OCI-LY7 (cell line): ENCODE results near the gene CNPY1. TPM values are rescaled to one million over a fixed set of nuclear protein-coding genes. Genes with fewer than 3 reads are reported as not detected.

Source experiments
- BruUV-seq: library from RNA; stranded (reverse); fragments of 400-500 nt; replicated peaks from 2 replicates; lab custom pipeline; 2021; lab: Mats Ljungman, UMichigan
- CTCF ChIA-PET: fragments of 300-600 bp; sonication (Branson Sonifier 250); formaldehyde crosslinking; loops from one replicate; lab custom pipeline; 2022; ENCODE audit warnings: antibody characterized with exemption; ENCODE audit not compliant: unreplicated experiment; lab: Charles Lee
- POLR2A ChIA-PET: fragments of 300-600 bp; sonication (Branson Sonifier 250); formaldehyde crosslinking; loops from one replicate; lab custom pipeline; 2022; ENCODE audit warnings: antibody characterized with exemption; lab: Charles Lee
- DNase-seq: peaks from one replicate; pipeline ENCODE4 v3.0.0-alpha.2; 2015; ENCODE audit warnings: low spot score
- H2AFZ ChIP-seq: fragments of 200-600 bp; sonication (generic), shearing (Covaris generic); 2 replicates; pipeline ENCODE4 v1.6.1; 2014; ENCODE audit warnings: mild to moderate bottlenecking, antibody characterized with exemption, low read length, moderate library complexity
- H3K27ac ChIP-seq: fragments of 200-600 bp; sonication (generic); 2 replicates; pipeline ENCODE4 v1.5.1; 2014; ENCODE audit warnings: mixed run types, low read depth, mild to moderate bottlenecking, moderate library complexity, low read length, inconsistent platforms; ENCODE audit not compliant: poor library complexity, severe bottlenecking
- H3K36me3 ChIP-seq: fragments of 200-600 bp; sonication (generic); 2 replicates; pipeline ENCODE4 v1.6.1; 2014; ENCODE audit warnings: mild to moderate bottlenecking, antibody characterized with exemption, low read length, moderate library complexity, mixed read lengths; ENCODE audit not compliant: insufficient read depth
- H3K4me1 ChIP-seq: fragments of 200-600 bp; sonication (generic); 2 replicates; pipeline ENCODE4 v1.5.1; 2014; ENCODE audit warnings: mild to moderate bottlenecking, low read length; ENCODE audit not compliant: insufficient read depth, poor library complexity, severe bottlenecking
- H3K4me2 ChIP-seq: fragments of 200-600 bp; sonication (generic); 2 replicates; pipeline ENCODE4 v1.6.1; 2014; ENCODE audit warnings: mild to moderate bottlenecking, low read length
- H3K4me3 ChIP-seq: fragments of 200-600 bp; sonication (generic); 2 replicates; pipeline ENCODE4 v1.5.1; 2014; ENCODE audit warnings: mild to moderate bottlenecking, low read depth, low read length; ENCODE audit not compliant: poor library complexity, severe bottlenecking
- H3K79me2 ChIP-seq: fragments of 200-600 bp; sonication (generic); 2 replicates; pipeline ENCODE4 v1.6.1; 2016; ENCODE audit warnings: low read depth, mild to moderate bottlenecking, low read length, moderate library complexity, mixed read lengths; ENCODE audit not compliant: insufficient read depth
- H3K9me2 ChIP-seq: fragments of 200-600 bp; sonication (generic); 2 replicates; pipeline ENCODE4 v1.6.1; 2016; ENCODE audit warnings: mild to moderate bottlenecking, low read length, mixed read lengths; ENCODE audit not compliant: insufficient read depth
- H3K9me3 ChIP-seq: fragments of 200-600 bp; sonication (generic); 2 replicates; pipeline ENCODE4 v1.6.1; 2014; ENCODE audit warnings: mild to moderate bottlenecking, mixed run types, low read length, mixed read lengths
- H4K20me1 ChIP-seq: fragments of 200-600 bp; sonication (generic); 2 replicates; pipeline ENCODE4 v1.6.1; 2014; ENCODE audit warnings: mild to moderate bottlenecking, antibody characterized with exemption, low read length, moderate library complexity, mixed read lengths; ENCODE audit not compliant: insufficient read depth
- EZH2phosphoT487 ChIP-seq: fragments of 200-600 bp; sonication (generic); IDR thresholded peaks from 2 replicates; pipeline ENCODE4 v1.6.1; 2018; ENCODE audit warnings: low read depth, borderline replicate concordance, mild to moderate bottlenecking, mixed run types, antibody characterized with exemption, low read length, moderate library complexity, mixed read lengths
- intact Hi-C: fragments of 100-400 bp; cut with micrococcal nuclease; formaldehyde crosslinking; loops from one replicate; pipeline ENCODE4 v1.10.0; 2022; ENCODE audit not compliant: unreplicated experiment
- total RNA-seq, 2 experiments: library from RNA; depleted of rRNA in 1 of 2; stranded (reverse); fragments of >200 nt in 1 of 2; shearing (Covaris generic) in 1 of 2; gene quantifications; 2 replicates each; pipeline ENCODE4 v1.2.3, GENCODE V29; 2014 to 2022
- TF ChIP-seq, protein P1 (sequence below): fragments of 200-600 bp; sonication (generic); conservative IDR thresholded peaks from 2 replicates; pipeline ENCODE4 v1.5.1; 2014; ENCODE audit warnings: mild to moderate bottlenecking, antibody characterized with exemption, low read length, moderate library complexity, mixed read lengths

Gene CNPY1
- total RNA-seq, 2 experiments from 2014 or later, result not detected

GRCh38 chr7:155559519-155560108 lies 13.3 kb upstream of the CNPY1 start:
- no peaks in the 10 kb centered on the region for H3K4me1 ChIP-seq
- no peak overlapping the region for H3K4me2 ChIP-seq
- DNase-seq, result no peak
- CTCF ChIA-PET, result interaction anchor here (0.6 kb wide), 1 partner anchor 28 kb away, joined by 3 read pairs; no protein-coding TSS in a partner anchor
- H3K9me2 ChIP-seq, result no peaks in the 10 kb centered on the region
- no peak overlapping the region for H2AFZ ChIP-seq
- intact Hi-C loops, result no loop called here
- no peak overlapping the region for H3K27ac ChIP-seq
- no peak overlapping the region for H3K4me3 ChIP-seq
- no peak for TF ChIP-seq EZH2phosphoT487
- POLR2A ChIA-PET, result no interaction called here
- H3K9me3 ChIP-seq, result no peaks in the 10 kb centered on the region
- no peaks in the 10 kb centered on the region for H4K20me1 ChIP-seq
- no peaks in the 10 kb centered on the region for H3K36me3 ChIP-seq
- H3K79me2 ChIP-seq, result no peaks in the 10 kb centered on the region
- no TSS peak for BruUV-seq

DNA sequence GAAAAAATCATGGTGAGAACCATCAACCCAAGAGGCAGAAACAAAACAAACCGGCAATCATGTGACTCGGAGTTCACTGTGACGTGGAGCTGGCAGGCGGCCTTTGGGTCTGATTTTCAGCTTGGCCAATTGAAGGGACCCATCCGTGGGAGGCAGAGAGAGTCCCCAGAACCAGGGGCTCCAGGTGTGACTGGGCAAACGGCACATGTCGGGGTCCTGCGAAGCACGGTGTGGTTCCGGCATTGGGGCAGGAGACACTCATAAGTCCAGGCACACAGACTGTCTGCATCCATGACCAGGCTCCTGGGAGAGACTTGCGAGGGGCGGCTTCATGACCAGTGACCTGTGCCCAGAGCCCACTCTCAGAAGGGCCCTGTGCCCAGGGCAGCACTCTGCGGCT lies 12.6 kb upstream of the CNPY1 start:
- BruUV-seq, result no TSS peak
- H4K20me1 ChIP-seq, result no peaks in the 10 kb centered on the region
- H3K79me2 ChIP-seq, result no peaks in the 10 kb centered on the region
- no peak overlapping the region for H3K4me2 ChIP-seq
- H3K4me3 ChIP-seq, result no peak overlapping the region
- TF ChIP-seq EZH2phosphoT487, result no peak
- TF ChIP-seq, protein P1, sequence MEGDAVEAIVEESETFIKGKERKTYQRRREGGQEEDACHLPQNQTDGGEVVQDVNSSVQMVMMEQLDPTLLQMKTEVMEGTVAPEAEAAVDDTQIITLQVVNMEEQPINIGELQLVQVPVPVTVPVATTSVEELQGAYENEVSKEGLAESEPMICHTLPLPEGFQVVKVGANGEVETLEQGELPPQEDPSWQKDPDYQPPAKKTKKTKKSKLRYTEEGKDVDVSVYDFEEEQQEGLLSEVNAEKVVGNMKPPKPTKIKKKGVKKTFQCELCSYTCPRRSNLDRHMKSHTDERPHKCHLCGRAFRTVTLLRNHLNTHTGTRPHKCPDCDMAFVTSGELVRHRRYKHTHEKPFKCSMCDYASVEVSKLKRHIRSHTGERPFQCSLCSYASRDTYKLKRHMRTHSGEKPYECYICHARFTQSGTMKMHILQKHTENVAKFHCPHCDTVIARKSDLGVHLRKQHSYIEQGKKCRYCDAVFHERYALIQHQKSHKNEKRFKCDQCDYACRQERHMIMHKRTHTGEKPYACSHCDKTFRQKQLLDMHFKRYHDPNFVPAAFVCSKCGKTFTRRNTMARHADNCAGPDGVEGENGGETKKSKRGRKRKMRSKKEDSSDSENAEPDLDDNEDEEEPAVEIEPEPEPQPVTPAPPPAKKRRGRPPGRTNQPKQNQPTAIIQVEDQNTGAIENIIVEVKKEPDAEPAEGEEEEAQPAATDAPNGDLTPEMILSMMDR, result no peak
- no peaks in the 10 kb centered on the region for H3K9me3 ChIP-seq
- intact Hi-C loops, result no loop called here
- POLR2A ChIA-PET, result no interaction called here
- H3K36me3 ChIP-seq, result no peaks in the 10 kb centered on the region
- no peak overlapping the region for H2AFZ ChIP-seq
- DNase-seq, result no peak
- no peaks in the 10 kb centered on the region for H3K4me1 ChIP-seq
- no peak overlapping the region for H3K27ac ChIP-seq
- CTCF ChIA-PET, result no interaction called here
- H3K9me2 ChIP-seq, result no peaks in the 10 kb centered on the region

GRCh38 chr7:155558351-155558750 lies 12.0 kb upstream of the CNPY1 start:
- CTCF ChIA-PET, result no interaction called here
- H3K4me2 ChIP-seq, result no peak overlapping the region
- intact Hi-C loops, result no loop called here

More at GRCh38 chr7:155558351-155558750, 12.0 kb upstream of the CNPY1 start:
- TF ChIP-seq, protein P1, result no peak
- TF ChIP-seq EZH2phosphoT487, result no peak
- no peaks in the 10 kb centered on the region for H3K4me1 ChIP-seq
- H3K79me2 ChIP-seq, result no peaks in the 10 kb centered on the region
- POLR2A ChIA-PET, result no interaction called here
- H4K20me1 ChIP-seq, result no peaks in the 10 kb centered on the region
- no peak overlapping the region for H3K27ac ChIP-seq
- no peak overlapping the region for H3K4me3 ChIP-seq
- H3K36me3 ChIP-seq, result no peaks in the 10 kb centered on the region
- no TSS peak for BruUV-seq
- no peaks in the 10 kb centered on the region for H3K9me2 ChIP-seq
- DNase-seq, result no peak
- no peaks in the 10 kb centered on the region for H3K9me3 ChIP-seq
- H2AFZ ChIP-seq, result no peak overlapping the region
